Uterus (tissue), 4 donors: ENCODE results near the gene MAMDC2. TPM values are rescaled to one million over a fixed set of nuclear protein-coding genes. Genes with fewer than 3 reads are reported as not detected.

ENCODE experiments used
- DNase-seq, 2 donors: peaks; one replicate each; pipeline ENCODE4 v3.0.0-alpha.2; 2019 to 2020
- H3K27ac ChIP-seq, 2 donors: fragments of 200-600 bp; sonication (generic); 1 replicate in 1 of 2; 2 replicates in 1 of 2; pipeline ENCODE4 v1.5.1; 2016 to 2018
- H3K27me3 ChIP-seq, 2 donors: fragments of 200-600 bp; sonication (generic); one replicate each; pipeline ENCODE4 v1.5.1; 2018 to 2019; ENCODE audit warnings: control low read depth in 1 of 2
- H3K36me3 ChIP-seq, 2 donors: fragments of 200-600 bp; sonication (generic); one replicate each; pipeline ENCODE4 v1.5.1; 2019; ENCODE audit warnings: control low read depth in 1 of 2
- H3K4me1 ChIP-seq, 2 donors: fragments of 200-600 bp; sonication (generic); one replicate each; pipeline ENCODE4 v1.5.1; 2018 to 2019; ENCODE audit warnings: control low read depth in 1 of 2
- H3K4me3 ChIP-seq, 2 donors: fragments of 200-600 bp; sonication (generic); 1 replicate in 1 of 2; 2 replicates in 1 of 2; pipeline ENCODE4 v1.5.1; 2018 to 2019; ENCODE audit warnings: mild to moderate bottlenecking in 1 of 2
- H3K9me3 ChIP-seq, 2 donors: fragments of 200-600 bp; sonication (generic); one replicate each; pipeline ENCODE4 v1.5.1; 2019; ENCODE audit warnings: control low read depth in 1 of 2
- CTCF ChIP-seq, 4 experiments: fragments of 200-600 bp in 2 of 4; fragments of 450-650 bp in 2 of 4; sonication (generic) in 2 of 4; IDR thresholded peaks; one replicate each; pipeline ENCODE4 v1.5.1; 2016 to 2019; ENCODE audit warnings: antibody characterized with exemption in 4 of 4, mild to moderate bottlenecking in 2 of 4, moderate library complexity in 1 of 4
- POLR2A ChIP-seq, 2 donors: fragments of 450-650 bp; IDR thresholded peaks; one replicate each; pipeline ENCODE4 v1.6.1; 2016; ENCODE audit warnings: antibody characterized with exemption in 2 of 2, mild to moderate bottlenecking in 1 of 2, moderate library complexity in 1 of 2
- intact Hi-C: fragments of 100-400 bp; cut with DNase I; formaldehyde crosslinking; loops from one replicate; pipeline ENCODE4 v1.15.1; 2023; ENCODE audit warnings: low total_unique reads
- total RNA-seq, 4 donors: library from RNA; depleted of rRNA in 3 of 4; stranded (reverse); fragments of >200 nt in 3 of 4; gene quantifications; one replicate each; pipeline versions ENCODE4 v1.1.0 to v1.2.4, GENCODE V29; 2014 to 2023
- donor health status: DM: yes; HTN: yes; CAD: no.

Gene MAMDC2
- total RNA-seq, 4 donors from 2014 or later = 42.7 to 204 (median 138) TPM

GRCh38 chr9:70111641-70112236 lies 68.1 kb downstream of the MAMDC2 start:
- no peak for DNase-seq
- TF ChIP-seq CTCF (IDR thresholded peaks at IDR 0.05) = no peak
- TF ChIP-seq POLR2A (IDR thresholded peaks at IDR 0.05) = no peak
- Histone ChIP-seq H3K9me3 (no peaks in the 10 kb centered on the region), H3K36me3 (no peaks in the 10 kb centered on the region), H3K27me3 (no peaks in the 10 kb centered on the region), H3K4me3 (no peak overlapping the region), H3K4me1 (peaks cover 0 to 9% of the 10 kb centered on the region in 2 donors), H3K27ac (peak overlapping the region; percentile 51 to 72)
- intact Hi-C loops = loop anchor here (5.0 kb wide), 1 partner anchor 139 kb away; no protein-coding TSS in a partner anchor

GRCh38 chr9:70112981-70113380 lies 69.3 kb downstream of the MAMDC2 start:
- Histone ChIP-seq H3K36me3 (no peaks in the 10 kb centered on the region), H3K9me3 (no peaks in the 10 kb centered on the region), H3K27me3 (no peaks in the 10 kb centered on the region), H3K4me1 (peaks cover 0 to 9% of the 10 kb centered on the region in 2 donors), H3K4me3 (no peak overlapping the region), H3K27ac (peak overlapping the region in 1 of 2 donors; percentile 51)
- intact Hi-C loops = loop anchor here (5.0 kb wide), 1 partner anchor 141 kb away; no protein-coding TSS in a partner anchor
- TF ChIP-seq CTCF (IDR thresholded peaks at IDR 0.05) = no peak
- TF ChIP-seq POLR2A (IDR thresholded peaks at IDR 0.05) = no peak
- DNase-seq = no peak

GRCh38 chr9:70113403-70114022 lies 69.9 kb downstream of the MAMDC2 start:
- intact Hi-C loops = loop anchor here (5.0 kb wide), 1 partner anchor 141 kb away; no protein-coding TSS in a partner anchor
- Histone ChIP-seq H3K4me1 (peaks cover 0 to 9% of the 10 kb centered on the region in 2 donors), H3K4me3 (no peak overlapping the region), H3K27me3 (no peaks in the 10 kb centered on the region), H3K9me3 (no peaks in the 10 kb centered on the region), H3K27ac (no peak overlapping the region), H3K36me3 (no peaks in the 10 kb centered on the region)
- DNase-seq = peak; percentile 59 to 62
- TF ChIP-seq CTCF (IDR thresholded peaks at IDR 0.05) (peak; percentile 53 to 75 (median 65)), POLR2A (IDR thresholded peaks at IDR 0.05) (no peak)

GRCh38 chr9:70114898-70115297 lies 71.2 kb downstream of the MAMDC2 start:
- intact Hi-C loops = loop anchor here (5.0 kb wide), 1 partner anchor 143 kb away; no protein-coding TSS in a partner anchor
- Histone ChIP-seq H3K36me3 (no peaks in the 10 kb centered on the region), H3K4me1 (peaks cover 0 to 9% of the 10 kb centered on the region in 2 donors)

More at GRCh38 chr9:70114898-70115297, 71.2 kb downstream of the MAMDC2 start:
- DNase-seq = no peak
- no peak for TF ChIP-seq POLR2A (IDR thresholded peaks at IDR 0.05)
- TF ChIP-seq CTCF (IDR thresholded peaks at IDR 0.05) = no peak
- Histone ChIP-seq H3K9me3 (no peaks in the 10 kb centered on the region), H3K4me3 (no peak overlapping the region), H3K27me3 (no peaks in the 10 kb centered on the region), H3K27ac (no peak overlapping the region)
